Measurements from ENCODE around the gene DMRTB1. TPM values are rescaled to one million over a fixed set of nuclear protein-coding genes. Genes with fewer than 3 reads are reported as not detected.
A peak's percentile ranks its signal among the peaks of the same experiment; 100 is the strongest.

Gene DMRTB1
- total RNA-seq, 1 experiment from 2014 or later = not detected

DNA sequence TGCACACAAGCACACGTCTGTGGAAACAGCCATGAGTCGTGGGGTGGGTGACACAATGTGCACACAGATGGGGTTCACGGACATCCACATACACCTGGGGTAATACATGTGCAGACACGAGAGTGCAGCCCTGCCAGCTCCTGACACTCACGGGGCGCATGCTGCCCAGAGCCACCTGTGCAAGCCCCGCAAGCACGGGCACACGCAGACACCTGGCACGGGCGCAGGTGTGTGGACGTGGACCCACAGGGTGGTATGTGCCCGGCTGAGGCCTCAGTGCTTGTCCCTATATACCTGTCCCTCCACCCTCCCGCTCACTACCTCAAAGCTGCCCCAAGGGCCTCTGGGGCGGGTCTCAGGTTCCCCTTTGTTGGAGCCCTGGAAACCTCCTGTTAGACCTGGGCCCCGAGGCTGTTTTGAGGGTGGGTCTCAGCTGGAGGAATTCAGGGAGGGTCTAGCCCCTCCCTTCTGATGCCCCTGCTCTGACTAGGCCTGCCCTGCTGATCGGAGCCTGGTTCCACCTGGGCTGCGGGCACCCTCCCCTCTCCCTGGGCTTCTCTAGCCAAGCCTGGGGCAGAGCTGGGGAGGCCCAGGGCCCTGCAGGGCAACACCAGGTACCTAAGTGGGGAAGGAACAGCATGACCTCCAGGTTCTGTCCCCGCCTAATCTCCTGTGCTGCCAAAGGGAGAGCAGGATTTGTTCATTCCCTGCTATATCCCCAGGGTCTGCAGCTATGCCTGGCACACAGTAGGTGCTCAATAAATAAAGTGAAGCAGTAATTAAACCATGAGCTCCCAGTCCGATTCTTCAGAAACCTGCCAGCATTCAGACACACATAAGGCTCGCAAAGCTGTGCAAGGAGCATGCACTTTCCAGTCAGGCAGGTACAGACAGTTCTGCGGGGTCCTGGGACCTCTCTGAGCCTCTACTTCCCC, 49.1 kb downstream of the DMRTB1 start:
- no peak for DNase-seq (ENCODE audit: low spot score)

DNA sequence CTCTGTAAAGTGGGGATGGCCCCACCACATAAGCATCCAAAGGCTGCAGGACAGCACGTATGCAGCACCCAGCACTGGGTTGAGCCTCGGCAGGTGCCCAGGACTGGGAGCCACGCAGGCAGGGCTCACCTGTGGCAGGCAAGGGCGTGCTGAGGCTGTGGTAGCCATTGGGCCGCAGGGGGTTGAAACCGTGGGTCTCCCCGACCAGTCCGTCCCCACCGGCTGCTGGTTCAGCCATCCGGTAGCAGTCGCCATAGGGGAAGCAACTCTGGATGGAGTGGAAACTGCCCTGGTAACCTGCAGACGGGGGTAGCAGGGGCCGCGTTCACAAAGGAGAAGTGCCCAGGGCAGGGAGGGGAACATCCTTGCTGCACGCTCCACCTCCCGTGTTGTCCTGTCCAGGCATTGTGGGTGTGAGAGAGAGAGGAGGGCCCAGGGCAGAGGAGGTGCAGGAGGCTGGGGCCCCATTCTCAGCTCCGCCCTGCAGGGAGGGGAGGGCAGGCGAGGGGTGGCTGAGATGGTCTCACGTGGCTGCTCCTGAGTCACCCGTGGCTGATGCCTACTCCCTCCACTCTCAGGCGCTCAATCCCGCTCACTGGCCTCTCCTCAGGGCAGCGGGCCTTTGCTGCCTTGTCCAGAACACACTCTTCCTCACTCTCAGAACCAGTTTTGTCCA, 49.9 kb downstream of the DMRTB1 start:
- peak; percentile 55 for DNase-seq (ENCODE audit: low spot score)

DNA sequence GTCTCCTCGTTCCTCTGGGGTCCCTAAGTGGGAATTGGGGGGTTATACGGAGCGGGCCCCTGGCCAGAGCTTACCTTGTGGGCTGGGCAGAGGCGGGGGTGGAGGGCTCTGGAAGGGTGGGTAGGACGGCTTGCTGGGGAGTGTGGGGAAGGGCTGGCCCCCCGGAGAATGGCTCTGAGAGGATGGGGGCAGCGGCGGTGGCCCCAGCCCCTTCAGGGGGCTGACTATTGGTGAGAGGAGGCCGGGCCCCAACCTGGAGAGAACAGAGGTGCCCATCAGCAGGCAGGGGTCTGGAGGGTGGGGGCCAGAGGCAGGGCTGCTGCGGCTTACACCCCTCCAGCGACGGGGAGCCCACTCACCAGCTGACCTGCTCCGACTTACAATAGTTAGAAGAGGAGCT, 50.6 kb downstream of the DMRTB1 start:
- DNase-seq (ENCODE audit: low spot score) = no peak

DNA sequence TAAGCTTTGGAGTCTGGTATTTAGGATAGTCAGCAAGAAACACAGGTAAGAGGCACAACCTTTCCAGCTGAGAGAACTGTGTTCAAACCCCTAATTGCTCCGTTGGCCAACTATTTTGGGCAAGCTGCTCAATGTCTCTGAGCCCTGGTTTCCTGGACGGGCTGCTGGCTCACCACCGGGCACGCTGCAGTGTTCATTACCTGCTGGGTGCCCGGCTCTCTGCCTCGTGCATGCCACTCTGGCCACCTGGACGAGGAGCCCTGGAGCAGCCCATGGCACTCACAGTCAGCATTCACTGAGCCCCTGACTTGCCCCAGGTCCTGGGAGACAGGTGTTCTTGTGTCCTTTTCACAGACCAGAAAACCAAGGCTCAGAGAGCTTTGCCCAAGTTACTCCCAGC, 51.0 kb downstream of the DMRTB1 start:
- DNase-seq (ENCODE audit: low spot score) = no peak

DNA sequence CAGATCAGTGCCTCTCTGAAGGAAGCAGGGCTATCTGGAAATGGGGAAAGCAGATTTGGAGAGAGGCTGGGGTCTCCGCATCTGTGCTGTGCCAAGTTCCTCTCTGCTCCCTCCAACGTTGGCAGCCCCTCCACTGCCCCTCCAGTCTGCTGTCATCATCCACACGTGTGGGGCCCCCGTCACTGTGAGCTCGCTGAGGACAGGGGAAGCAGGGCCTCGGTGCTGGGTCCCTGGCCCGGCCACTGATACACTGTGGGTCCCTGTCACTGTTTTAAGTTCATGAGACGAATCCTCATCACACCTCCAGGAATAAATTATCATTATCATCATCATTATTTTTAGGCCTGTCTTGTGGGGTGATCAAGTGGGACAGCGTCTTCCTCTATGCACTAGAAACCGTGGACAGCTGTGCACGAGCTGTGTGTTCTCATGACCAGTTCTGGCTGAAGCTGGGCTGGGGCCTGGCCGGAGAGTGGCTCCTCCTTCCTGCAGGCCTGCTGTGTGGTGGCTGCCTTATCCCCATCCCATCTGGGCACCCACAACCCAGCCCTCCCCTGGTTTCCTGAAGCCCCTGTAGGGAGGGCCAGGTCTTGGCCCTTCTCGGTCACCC, 52.2 kb downstream of the DMRTB1 start:
- DNase-seq (ENCODE audit: low spot score) = no peak

DNA sequence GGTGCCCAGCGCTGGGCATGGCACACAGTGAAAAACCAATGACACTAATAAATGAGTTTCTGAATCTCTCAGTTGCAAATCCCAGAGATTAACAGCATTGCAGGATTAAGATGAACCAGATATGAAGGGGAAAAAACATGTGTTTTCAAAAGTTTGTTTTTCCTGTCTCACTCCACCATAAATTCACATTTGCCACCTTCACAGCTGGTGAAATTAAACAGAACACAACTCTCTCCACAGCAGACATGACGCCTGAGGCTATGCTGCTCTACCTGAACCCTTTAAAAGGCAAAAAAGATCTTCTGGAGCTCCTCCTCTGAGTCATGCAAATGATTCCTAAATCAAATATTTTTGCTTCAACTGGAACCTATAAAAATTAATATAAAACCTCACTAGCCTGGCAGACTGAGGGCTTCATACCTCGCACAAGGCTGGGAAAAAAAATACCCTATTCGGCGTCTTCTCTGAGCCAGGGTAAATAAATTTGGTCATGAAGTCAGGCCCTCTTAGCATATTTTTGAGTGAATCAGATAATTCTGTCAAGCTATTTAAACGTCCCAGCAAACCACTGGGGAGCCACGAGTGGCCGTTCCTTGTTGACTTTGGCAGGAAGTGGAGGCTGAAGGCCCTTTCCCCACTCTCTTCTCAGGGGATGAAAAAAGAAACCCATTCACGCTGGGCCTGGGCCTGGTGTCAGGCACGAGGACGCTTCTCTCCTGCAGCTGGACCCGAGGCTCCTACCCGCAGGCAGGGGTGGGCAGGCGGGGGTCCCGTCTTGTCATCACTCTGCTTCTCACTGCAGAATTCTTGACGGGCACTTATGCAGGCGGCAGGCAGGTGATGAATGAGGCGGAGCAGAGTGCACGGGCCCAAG, 53.0 kb downstream of the DMRTB1 start:
- DNase-seq (ENCODE audit: low spot score) = no peak

DNA sequence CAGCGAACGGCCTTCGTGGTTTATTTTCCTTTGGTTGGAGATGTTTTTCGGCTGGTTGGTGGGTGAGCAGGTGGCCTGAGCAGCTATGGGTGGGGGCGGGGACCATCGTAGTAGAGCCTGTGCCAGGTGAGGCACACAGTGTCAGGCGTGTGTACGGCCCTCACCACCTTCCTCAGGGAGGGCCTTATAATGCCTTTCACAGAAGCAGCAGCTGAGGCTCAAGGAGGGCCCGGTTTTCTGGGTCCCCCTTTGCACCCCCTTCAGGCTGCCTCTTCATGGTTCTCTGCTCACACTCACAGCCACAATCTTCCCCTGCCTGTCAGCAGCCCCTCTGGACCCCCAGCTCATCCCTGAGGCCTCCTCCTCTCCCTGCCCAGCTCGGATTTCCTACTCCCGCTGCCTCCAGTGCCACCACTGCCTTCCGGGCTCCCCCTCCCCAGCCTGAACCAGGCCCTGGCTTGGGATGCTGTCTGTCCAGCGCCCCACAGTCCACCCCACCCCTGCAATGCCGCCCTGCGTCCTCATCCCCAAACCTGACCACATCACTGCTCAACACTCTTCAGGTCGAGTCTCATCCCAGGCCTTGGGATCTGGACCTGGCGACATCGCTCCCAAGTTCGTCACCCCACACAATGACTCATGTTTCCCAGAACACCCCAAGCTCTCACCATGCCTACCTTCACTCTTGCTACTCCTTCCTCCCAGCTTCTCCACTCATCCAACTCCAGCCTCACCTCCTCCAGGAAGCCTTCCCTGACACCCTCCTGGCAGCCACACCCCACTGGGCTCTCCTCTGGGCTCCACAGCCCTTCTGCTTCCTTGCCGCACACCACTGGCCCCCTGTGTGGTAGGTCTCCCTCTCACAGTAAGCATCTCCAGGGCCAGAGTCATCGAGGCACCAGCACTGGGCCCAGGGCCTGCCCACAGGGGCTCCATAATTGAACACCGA, 53.9 kb downstream of the DMRTB1 start:
- no peak for DNase-seq (ENCODE audit: low spot score)

DNA sequence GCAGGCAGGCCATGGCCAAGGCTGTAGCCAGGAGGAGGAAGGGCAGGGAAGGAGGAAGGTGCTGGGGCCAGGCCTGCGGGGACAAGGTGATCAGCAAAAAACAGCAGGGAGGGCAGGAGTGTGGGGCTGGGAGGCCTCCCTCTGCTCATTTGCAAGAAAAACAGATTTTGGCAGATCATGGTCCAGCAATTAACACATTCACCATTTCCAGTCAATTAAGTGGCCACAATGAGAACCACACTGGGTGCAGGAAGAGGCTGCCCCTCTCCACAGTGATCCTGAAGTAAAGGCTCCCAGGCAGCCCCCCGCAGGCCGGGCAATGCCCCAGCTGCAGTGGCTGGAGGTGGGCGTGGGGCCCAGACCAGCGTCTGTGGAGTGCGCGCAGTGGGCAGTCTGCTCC, 54.6 kb downstream of the DMRTB1 start:
- DNase-seq (ENCODE audit: low spot score) = no peak

DNA sequence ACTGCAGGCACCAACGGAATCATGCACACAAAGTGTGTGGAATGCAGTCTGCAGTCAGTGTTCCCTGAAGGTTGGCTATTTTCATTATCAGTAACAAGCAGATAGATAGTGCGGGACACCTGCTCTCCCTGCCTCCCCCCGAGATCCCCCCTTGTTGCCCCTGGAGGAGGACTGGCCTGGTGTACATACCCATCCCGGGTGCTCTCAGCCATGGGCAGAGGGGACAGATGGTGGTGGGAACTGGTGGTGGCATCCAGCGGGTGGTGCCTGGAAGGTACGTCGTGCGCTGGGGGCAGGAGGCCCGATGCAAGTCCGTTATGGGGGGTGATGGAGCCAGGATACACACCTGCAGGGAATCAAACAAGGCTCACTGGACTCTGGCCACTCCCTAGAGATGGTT, 55.2 kb downstream of the DMRTB1 start:
- DNase-seq (ENCODE audit: low spot score) = no peak

DNA sequence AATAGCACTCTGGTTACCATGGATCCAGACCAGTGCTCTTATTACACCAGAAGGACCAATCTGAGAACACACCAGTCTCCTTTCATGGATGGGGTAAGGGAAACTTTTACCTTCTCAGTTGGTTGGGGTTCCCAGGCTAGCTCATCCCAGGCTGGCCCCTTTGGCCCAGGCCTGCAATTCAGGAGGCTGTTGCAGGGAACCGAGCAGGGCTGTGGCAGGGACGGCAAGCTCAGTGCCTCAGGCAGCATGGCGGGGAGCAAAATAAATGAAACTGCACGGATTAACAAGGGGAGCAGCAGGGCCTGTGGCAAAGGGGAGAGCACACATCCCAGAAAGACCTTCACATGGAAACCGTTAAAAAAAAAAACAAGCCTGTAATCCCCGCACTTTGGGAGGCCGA, 57.0 kb downstream of the DMRTB1 start:
- no peak for DNase-seq (ENCODE audit: low spot score)

Other genes with a start within 250 kb of the DMRTB1 start
- 86.8 and 87.1 TPM in 2 replicates for gene CZIB, start 238.8 kb upstream of the DMRTB1 start, total RNA-seq (2014; rRNA removed; shearing (Covaris generic))
- 51.0 and 80.6 TPM in 2 replicates for gene MAGOH, start 220.9 kb upstream of the DMRTB1 start, total RNA-seq (2014; rRNA removed; shearing (Covaris generic))
- 53.0 and 61.1 TPM in 2 replicates for gene LRP8, start 131.3 kb upstream of the DMRTB1 start, total RNA-seq (2014; rRNA removed; shearing (Covaris generic))

Measured in H4 (cell line).